ENCODE results near the gene CEMIP.

Gene CEMIP

GRCh38 chr15:80920271-80920699 lies 141.1 kb downstream of the CEMIP start:
- H3K36me3 ChIP-seq, result no peaks in the 10 kb centered on the region
- no peak overlapping the region for H3K4me3 ChIP-seq (ENCODE audit: low read depth, low read length)
- no peaks in the 10 kb centered on the region for H3K4me1 ChIP-seq
- no peak for TF ChIP-seq CTCF (IDR thresholded peaks at IDR 0.05; ENCODE audit: low read depth, low read length)
- no peaks in the 10 kb centered on the region for H3K27me3 ChIP-seq
- no peak for DNase-seq
- no peaks in the 10 kb centered on the region for H3K9me3 ChIP-seq

GRCh38 chr15:80921736-80922410 lies 142.7 kb downstream of the CEMIP start:
- H3K4me1 ChIP-seq, result no peaks in the 10 kb centered on the region
- no peak for TF ChIP-seq CTCF (IDR thresholded peaks at IDR 0.05; ENCODE audit: low read depth, low read length)
- H3K36me3 ChIP-seq, result no peaks in the 10 kb centered on the region
- no peaks in the 10 kb centered on the region for H3K9me3 ChIP-seq
- no peak overlapping the region for H3K4me3 ChIP-seq (ENCODE audit: low read depth, low read length)
- no peaks in the 10 kb centered on the region for H3K27me3 ChIP-seq
- no peak for DNase-seq

GRCh38 chr15:80923668-80924067 lies 144.5 kb downstream of the CEMIP start:
- DNase-seq, result no peak
- Histone ChIP-seq H3K27me3 (no peaks in the 10 kb centered on the region), H3K4me3 (ENCODE audit: low read depth, low read length) (no peak overlapping the region), H3K4me1 (no peaks in the 10 kb centered on the region), H3K36me3 (no peaks in the 10 kb centered on the region), H3K9me3 (no peaks in the 10 kb centered on the region)
- no peak for TF ChIP-seq CTCF (IDR thresholded peaks at IDR 0.05; ENCODE audit: low read depth, low read length)

GRCh38 chr15:80924278-80924677 lies 145.1 kb downstream of the CEMIP start:
- Histone ChIP-seq H3K36me3 (no peaks in the 10 kb centered on the region), H3K27me3 (no peaks in the 10 kb centered on the region), H3K4me3 (ENCODE audit: low read depth, low read length) (no peak overlapping the region)

GRCh38 chr15:80925597-80926059 lies 146.5 kb downstream of the CEMIP start:
- no peaks in the 10 kb centered on the region for H3K27me3 ChIP-seq
- TF ChIP-seq CTCF (IDR thresholded peaks at IDR 0.05; ENCODE audit: low read depth, low read length), result no peak

More at GRCh38 chr15:80924278-80924677, 145.1 kb downstream of the CEMIP start:
- no peak for DNase-seq
- no peak for TF ChIP-seq CTCF (IDR thresholded peaks at IDR 0.05; ENCODE audit: low read depth, low read length)
- H3K9me3 ChIP-seq, result no peaks in the 10 kb centered on the region
- H3K4me1 ChIP-seq, result no peaks in the 10 kb centered on the region

GRCh38 chr15:80926126-80926525 lies 147.0 kb downstream of the CEMIP start:
- Histone ChIP-seq H3K9me3 (no peaks in the 10 kb centered on the region), H3K27me3 (no peaks in the 10 kb centered on the region), H3K4me3 (ENCODE audit: low read depth, low read length) (no peak overlapping the region), H3K36me3 (no peaks in the 10 kb centered on the region), H3K4me1 (no peaks in the 10 kb centered on the region)
- no peak for DNase-seq
- TF ChIP-seq CTCF (IDR thresholded peaks at IDR 0.05; ENCODE audit: low read depth, low read length), result no peak

More at GRCh38 chr15:80925597-80926059, 146.5 kb downstream of the CEMIP start:
- Histone ChIP-seq H3K36me3 (no peaks in the 10 kb centered on the region), H3K4me1 (no peaks in the 10 kb centered on the region), H3K9me3 (no peaks in the 10 kb centered on the region), H3K4me3 (ENCODE audit: low read depth, low read length) (no peak overlapping the region)
- no peak for DNase-seq
